ENCODE results near the gene TXNDC2. TPM values are rescaled to one million over a fixed set of nuclear protein-coding genes. Genes with fewer than 3 reads are reported as not detected.

The TXNDC2 gene
- total and polyA plus RNA-seq, 9 of the 15 experiments (the other 6 are each of a cell fraction or from before 2014, with no cell fraction given): 1.2 to 4.9 (median 2.3) TPM

- TF ChIP-seq FOXK2 (conservative IDR thresholded peaks at IDR 0.05 in 1 of 2, IDR thresholded peaks at IDR 0.05 in 1 of 2; ENCODE audit: low read depth in 2 of 2) (0 out of 4 replicates have a peak, but pooled peaks of 1 of the 2 experiments have one; percentile 16), HDAC3 (IDR thresholded peaks at IDR 0.05; ENCODE audit: borderline replicate concordance, partially characterized antibody) (no peak), MCM2 (IDR thresholded peaks at IDR 0.05; ENCODE audit: low read depth) (no peak), CREB5 (CRISPR knock-in tag; IDR thresholded peaks at IDR 0.05) (no peak), CAMTA2 (CRISPR knock-in tag; conservative IDR thresholded peaks at IDR 0.05) (no peak), ZNF407 (IDR thresholded peaks at IDR 0.05; ENCODE audit: low read depth) (no peak), DPF2 (IDR thresholded peaks at IDR 0.05) (peak; percentile 54; the same call in 1 of the 2 replicates), SUPT5H (IDR thresholded peaks at IDR 0.05) (peak; percentile 14), BRD4 (IDR thresholded peaks at IDR 0.05) (no peak), HDAC6 (IDR thresholded peaks at IDR 0.05; ENCODE audit: low read depth, low read length) (no peak), RNF219 (CRISPR knock-in tag; IDR thresholded peaks at IDR 0.05) (no peak), TRIM24 (IDR thresholded peaks at IDR 0.05) (no peak), TAL1 (IDR thresholded peaks at IDR 0.05) (no peak)
- TF ChIP-seq, protein P1, sequence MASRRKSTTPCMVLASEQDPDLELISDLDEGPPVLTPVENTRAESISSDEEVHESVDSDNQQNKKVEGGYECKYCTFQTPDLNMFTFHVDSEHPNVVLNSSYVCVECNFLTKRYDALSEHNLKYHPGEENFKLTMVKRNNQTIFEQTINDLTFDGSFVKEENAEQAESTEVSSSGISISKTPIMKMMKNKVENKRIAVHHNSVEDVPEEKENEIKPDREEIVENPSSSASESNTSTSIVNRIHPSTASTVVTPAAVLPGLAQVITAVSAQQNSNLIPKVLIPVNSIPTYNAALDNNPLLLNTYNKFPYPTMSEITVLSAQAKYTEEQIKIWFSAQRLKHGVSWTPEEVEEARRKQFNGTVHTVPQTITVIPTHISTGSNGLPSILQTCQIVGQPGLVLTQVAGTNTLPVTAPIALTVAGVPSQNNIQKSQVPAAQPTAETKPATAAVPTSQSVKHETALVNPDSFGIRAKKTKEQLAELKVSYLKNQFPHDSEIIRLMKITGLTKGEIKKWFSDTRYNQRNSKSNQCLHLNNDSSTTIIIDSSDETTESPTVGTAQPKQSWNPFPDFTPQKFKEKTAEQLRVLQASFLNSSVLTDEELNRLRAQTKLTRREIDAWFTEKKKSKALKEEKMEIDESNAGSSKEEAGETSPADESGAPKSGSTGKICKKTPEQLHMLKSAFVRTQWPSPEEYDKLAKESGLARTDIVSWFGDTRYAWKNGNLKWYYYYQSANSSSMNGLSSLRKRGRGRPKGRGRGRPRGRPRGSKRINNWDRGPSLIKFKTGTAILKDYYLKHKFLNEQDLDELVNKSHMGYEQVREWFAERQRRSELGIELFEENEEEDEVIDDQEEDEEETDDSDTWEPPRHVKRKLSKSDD (conservative IDR thresholded peaks at IDR 0.05; ENCODE audit: low read length): no peak
Measured at GRCh38 chr18:9913151-9913525, 27.4 kb downstream of the TXNDC2 start (continued).

All from K562 (cell line).